ENCODE results near the gene DRAXIN.

DNA sequence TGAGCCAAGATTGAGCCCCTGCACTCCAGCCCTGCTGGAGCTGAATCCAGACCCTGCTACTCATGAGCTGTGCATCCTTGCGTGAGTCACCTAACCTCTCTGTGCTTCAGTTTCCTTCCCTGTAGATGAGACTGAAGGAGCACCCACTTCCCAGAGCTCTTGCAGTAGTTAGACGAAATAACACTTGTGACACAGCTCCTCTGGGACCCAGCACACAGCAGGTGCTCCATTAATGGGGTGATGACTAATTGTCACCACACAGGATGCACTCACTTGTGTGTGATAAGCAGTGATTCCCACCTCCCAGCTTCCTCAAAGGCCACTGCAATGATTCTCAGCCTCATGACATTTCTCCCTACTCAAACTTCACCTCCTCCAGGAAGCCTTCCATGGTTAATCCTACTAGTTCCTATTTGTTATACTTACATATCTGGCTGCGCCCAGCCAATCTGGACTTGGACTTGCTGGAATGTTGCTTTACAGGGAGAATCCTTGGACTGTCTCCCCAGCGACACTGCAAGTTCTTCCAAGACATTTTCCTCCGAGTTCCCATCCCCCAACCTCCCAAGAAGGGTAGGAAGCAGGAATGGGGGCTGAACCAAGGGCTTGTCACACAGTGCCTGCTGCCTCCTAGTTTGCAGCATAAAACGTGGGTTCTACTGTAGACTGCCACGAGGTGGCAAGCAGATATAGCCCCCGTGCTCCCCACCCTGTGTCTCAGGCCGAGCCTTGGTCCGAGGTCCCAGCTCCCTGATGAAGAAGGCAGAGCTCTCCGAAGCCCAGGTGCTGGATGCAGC is 17.2 kb downstream of the DRAXIN start:
- TF ChIP-seq, protein P1, sequence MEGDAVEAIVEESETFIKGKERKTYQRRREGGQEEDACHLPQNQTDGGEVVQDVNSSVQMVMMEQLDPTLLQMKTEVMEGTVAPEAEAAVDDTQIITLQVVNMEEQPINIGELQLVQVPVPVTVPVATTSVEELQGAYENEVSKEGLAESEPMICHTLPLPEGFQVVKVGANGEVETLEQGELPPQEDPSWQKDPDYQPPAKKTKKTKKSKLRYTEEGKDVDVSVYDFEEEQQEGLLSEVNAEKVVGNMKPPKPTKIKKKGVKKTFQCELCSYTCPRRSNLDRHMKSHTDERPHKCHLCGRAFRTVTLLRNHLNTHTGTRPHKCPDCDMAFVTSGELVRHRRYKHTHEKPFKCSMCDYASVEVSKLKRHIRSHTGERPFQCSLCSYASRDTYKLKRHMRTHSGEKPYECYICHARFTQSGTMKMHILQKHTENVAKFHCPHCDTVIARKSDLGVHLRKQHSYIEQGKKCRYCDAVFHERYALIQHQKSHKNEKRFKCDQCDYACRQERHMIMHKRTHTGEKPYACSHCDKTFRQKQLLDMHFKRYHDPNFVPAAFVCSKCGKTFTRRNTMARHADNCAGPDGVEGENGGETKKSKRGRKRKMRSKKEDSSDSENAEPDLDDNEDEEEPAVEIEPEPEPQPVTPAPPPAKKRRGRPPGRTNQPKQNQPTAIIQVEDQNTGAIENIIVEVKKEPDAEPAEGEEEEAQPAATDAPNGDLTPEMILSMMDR (conservative IDR thresholded peaks at IDR 0.05) = no peak
- no peak for TF ChIP-seq ZFX (IDR thresholded peaks at IDR 0.05)

Measured in C4-2B (cell line).